Panc1 (cell line): Measurements from ENCODE around the gene FHIT. TPM values are rescaled to one million over a fixed set of nuclear protein-coding genes. Genes with fewer than 3 reads are reported as not detected.

Experiments
- ATAC-seq: fragments of 200-7000 bp; cut with Tn5 transposase; 2 replicates; pipeline ENCODE4 v1.9.1; 2020; ENCODE audit warnings: mild to moderate bottlenecking, moderate library complexity
- BruUV-seq: library from RNA; stranded (reverse); fragments of 400-500 nt; replicated peaks from 2 replicates; lab custom pipeline; 2021; lab: Mats Ljungman, UMichigan
- CTCF ChIA-PET: fragments of 300-600 bp; sonication (Branson Sonifier 250); formaldehyde crosslinking; loops from one replicate; lab custom pipeline; 2022; ENCODE audit warnings: antibody characterized with exemption; lab: Charles Lee
- POLR2A ChIA-PET: fragments of 300-600 bp; sonication (Branson Sonifier 250); formaldehyde crosslinking; loops from one replicate; lab custom pipeline; 2022; ENCODE audit warnings: antibody characterized with exemption; lab: Charles Lee
- DNase-seq: peaks from one replicate; pipeline ENCODE4 v3.0.0-alpha.2; 2010; ENCODE audit warnings: low read depth, low spot score
- H3K27ac ChIP-seq: 2 replicates; pipeline ENCODE4 v1.5.1; 2011; ENCODE audit warnings: mild to moderate bottlenecking, low read length, inconsistent platforms
- H3K27me3 ChIP-seq: fragments of 200-500 bp; sonication (Bioruptor generic); 2 replicates; pipeline ENCODE4 v1.6.0; 2014; ENCODE audit warnings: low read length, inconsistent platforms; ENCODE audit not compliant: control insufficient read depth, insufficient read depth
- H3K36me3 ChIP-seq: fragments of 200-500 bp; sonication (Bioruptor generic); 2 replicates; pipeline ENCODE4 v1.5.1; 2014; ENCODE audit warnings: inconsistent platforms, mild to moderate bottlenecking, low read length, moderate library complexity; ENCODE audit not compliant: control insufficient read depth, insufficient read depth
- H3K4me1 ChIP-seq: 2 replicates; pipeline ENCODE4 v1.5.1; 2011; ENCODE audit warnings: inconsistent platforms, mild to moderate bottlenecking, low read length, moderate library complexity; ENCODE audit not compliant: control insufficient read depth, insufficient read depth
- H3K4me3 ChIP-seq, 2 experiments: 2 replicates each; pipeline ENCODE4 v1.5.1; 2011 to 2012; ENCODE audit warnings: low read depth in 2 of 2, low read length in 2 of 2, mild to moderate bottlenecking in 2 of 2, inconsistent platforms in 1 of 2, moderate library complexity in 1 of 2
- H3K9me3 ChIP-seq: fragments of 200-500 bp; sonication (Bioruptor generic); 2 replicates; pipeline ENCODE4 v1.5.1; 2014; ENCODE audit warnings: low read depth, mild to moderate bottlenecking, inconsistent platforms, low read length, moderate library complexity; ENCODE audit not compliant: control insufficient read depth, insufficient read depth
- CTCF ChIP-seq: fragments of 450-650 bp; IDR thresholded peaks from 2 replicates; pipeline ENCODE4 v1.5.1; 2017; ENCODE audit warnings: mild to moderate bottlenecking
- POLR2AphosphoS5 ChIP-seq: IDR thresholded peaks from 2 replicates; pipeline ENCODE4 v1.6.1; 2012; ENCODE audit warnings: mild to moderate bottlenecking, low read depth, low read length, moderate library complexity
- REST ChIP-seq, 2 experiments: IDR thresholded peaks; 2 replicates each; pipeline ENCODE4 v1.6.1; 2011 to 2012; ENCODE audit warnings: low read depth in 2 of 2, control low read depth in 1 of 2, low read length in 1 of 2, mild to moderate bottlenecking in 1 of 2, moderate library complexity in 1 of 2; ENCODE audit not compliant: insufficient read depth in 1 of 2
- SIN3A ChIP-seq: IDR thresholded peaks from 2 replicates; pipeline ENCODE4 v1.6.1; 2012; ENCODE audit warnings: low read depth, mild to moderate bottlenecking, low read length, moderate library complexity, borderline replicate concordance; ENCODE audit not compliant: insufficient read depth
- TCF7L2 ChIP-seq: IDR thresholded peaks from 2 replicates; pipeline ENCODE4 v1.6.1; 2011; ENCODE audit warnings: mild to moderate bottlenecking, low read depth, low read length, inconsistent platforms
- in situ Hi-C: cut with HindIII; loops from 2 replicates; pipeline ENCODE4 v1.10.0; 2016; ENCODE audit warnings: low sequenced_read_pairs, low pct_unique_long_range_greater_than_20kb
- intact Hi-C: fragments of 100-400 bp; cut with micrococcal nuclease; formaldehyde crosslinking; loops from one replicate; pipeline ENCODE4 v1.10.0; 2022; ENCODE audit not compliant: unreplicated experiment
- total RNA-seq: library from RNA; stranded (reverse); gene quantifications from one replicate; pipeline ENCODE4 v1.2.1, GENCODE V29; 2021; ENCODE audit not compliant: unreplicated experiment

The FHIT gene
- total RNA-seq, 1 experiment from 2014 or later, result 2.2 TPM

DNA sequence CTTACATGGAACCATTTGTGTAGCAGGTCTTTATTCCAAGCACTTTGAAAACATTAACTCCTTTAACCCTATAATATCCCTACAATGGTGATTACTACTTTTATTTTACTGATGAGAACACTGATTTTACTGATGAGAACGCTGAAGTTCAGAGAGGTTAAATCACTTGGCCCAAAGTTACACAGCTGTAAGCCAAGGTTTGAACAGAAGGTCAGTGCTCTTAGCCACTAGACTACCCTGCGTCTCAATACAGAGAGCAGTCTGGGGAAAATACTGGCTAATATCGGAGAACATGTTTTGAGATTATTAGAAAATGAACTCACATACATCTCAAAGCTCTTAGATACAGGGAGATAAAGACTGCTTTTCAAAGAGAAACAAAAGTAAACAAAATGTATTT is 827.2 kb downstream of the FHIT start:
- H3K4me1 ChIP-seq, result no peaks in the 10 kb centered on the region
- intact Hi-C loops, result no loop called here
- no peak for ATAC-seq
- H3K27ac ChIP-seq, result no peak overlapping the region
- POLR2A ChIA-PET, result no interaction called here
- no peaks in the 10 kb centered on the region for H3K36me3 ChIP-seq
- H3K9me3 ChIP-seq, result no peaks in the 10 kb centered on the region
- in situ Hi-C loops, result no loop called here
- H3K27me3 ChIP-seq, result no peaks in the 10 kb centered on the region
- CTCF ChIA-PET, result no interaction called here
- H3K4me3 ChIP-seq, result no peak overlapping the region
- no peak for DNase-seq
- TF ChIP-seq TCF7L2 (no peak), POLR2AphosphoS5 (no peak), SIN3A (no peak), CTCF (no peak), REST (IDR thresholded peaks at IDR 0.05; ENCODE audit: insufficient read depth in 1 of 2, low read depth in 2 of 2, low read length in 1 of 2) (no peak)
- BruUV-seq, result no TSS peak

DNA sequence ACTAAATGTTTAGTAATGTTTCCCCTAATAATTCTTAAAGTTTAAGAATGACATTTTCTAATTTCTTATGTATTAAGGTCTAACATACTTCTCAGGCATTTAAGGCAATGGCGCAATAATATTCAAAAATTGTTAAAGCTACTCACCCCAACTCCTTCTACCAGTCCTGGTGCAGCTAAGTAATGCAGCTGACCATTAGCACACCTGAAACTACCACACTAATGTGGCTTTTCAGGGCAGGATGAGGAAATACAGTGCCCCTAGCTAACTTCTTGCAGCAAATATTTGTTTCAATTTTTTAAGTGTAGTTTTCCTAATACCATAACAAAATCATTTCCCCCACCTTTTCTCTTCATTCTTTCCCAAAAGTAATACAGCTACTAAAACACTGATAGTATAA is 827.7 kb downstream of the FHIT start:
- ChIA-PET CTCF (no interaction called here), POLR2A (no interaction called here)
- H3K9me3 ChIP-seq, result no peaks in the 10 kb centered on the region
- no peak overlapping the region for H3K4me3 ChIP-seq
- ATAC-seq, result no peak
- no peak for DNase-seq
- no peaks in the 10 kb centered on the region for H3K27me3 ChIP-seq
- TF ChIP-seq POLR2AphosphoS5, result no peak
- no peak for TF ChIP-seq CTCF
- TF ChIP-seq REST (IDR thresholded peaks at IDR 0.05; ENCODE audit: insufficient read depth in 1 of 2, low read depth in 2 of 2, low read length in 1 of 2), result no peak
- no peak for TF ChIP-seq TCF7L2
- no peak for TF ChIP-seq SIN3A
- BruUV-seq, result no TSS peak
- intact Hi-C loops (no loop called here), in situ Hi-C loops (no loop called here)
- H3K4me1 ChIP-seq, result no peaks in the 10 kb centered on the region
- H3K36me3 ChIP-seq, result no peaks in the 10 kb centered on the region
- no peak overlapping the region for H3K27ac ChIP-seq
